Esophagus mucosa (tissue), 1 donor: ENCODE data around the gene PICALM. TPM values are rescaled to one million over a fixed set of nuclear protein-coding genes. Genes with fewer than 3 reads are reported as not detected.
"Not testable (repeated sequence)": the region's sequence is repeated elsewhere in the genome, so short reads cannot be mapped to it uniquely, and the experiment has no call there.

ENCODE experiments used
- ATAC-seq: fragments of 200-7000 bp; cut with Tn5 transposase; one replicate; pipeline ENCODE4 v1.9.1; 2020
- total RNA-seq: library from RNA; stranded (reverse); gene quantifications from one replicate; pipeline ENCODE4 v1.2.4, GENCODE V29; 2023
- donor health status: DM: yes; HTN: yes; CAD: no.

The PICALM gene, protein sequence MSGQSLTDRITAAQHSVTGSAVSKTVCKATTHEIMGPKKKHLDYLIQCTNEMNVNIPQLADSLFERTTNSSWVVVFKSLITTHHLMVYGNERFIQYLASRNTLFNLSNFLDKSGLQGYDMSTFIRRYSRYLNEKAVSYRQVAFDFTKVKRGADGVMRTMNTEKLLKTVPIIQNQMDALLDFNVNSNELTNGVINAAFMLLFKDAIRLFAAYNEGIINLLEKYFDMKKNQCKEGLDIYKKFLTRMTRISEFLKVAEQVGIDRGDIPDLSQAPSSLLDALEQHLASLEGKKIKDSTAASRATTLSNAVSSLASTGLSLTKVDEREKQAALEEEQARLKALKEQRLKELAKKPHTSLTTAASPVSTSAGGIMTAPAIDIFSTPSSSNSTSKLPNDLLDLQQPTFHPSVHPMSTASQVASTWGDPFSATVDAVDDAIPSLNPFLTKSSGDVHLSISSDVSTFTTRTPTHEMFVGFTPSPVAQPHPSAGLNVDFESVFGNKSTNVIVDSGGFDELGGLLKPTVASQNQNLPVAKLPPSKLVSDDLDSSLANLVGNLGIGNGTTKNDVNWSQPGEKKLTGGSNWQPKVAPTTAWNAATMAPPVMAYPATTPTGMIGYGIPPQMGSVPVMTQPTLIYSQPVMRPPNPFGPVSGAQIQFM
- 97.8 TPM for total RNA-seq

- peak; percentile 98 for ATAC-seq
Measured at GRCh38 chr11:86068951-86069407, at the start of gene PICALM. TSS of gene PICALM (minus strand) at chr11:86069084. CDS start at chr11:86068780, 304 bp downstream.

DNA sequence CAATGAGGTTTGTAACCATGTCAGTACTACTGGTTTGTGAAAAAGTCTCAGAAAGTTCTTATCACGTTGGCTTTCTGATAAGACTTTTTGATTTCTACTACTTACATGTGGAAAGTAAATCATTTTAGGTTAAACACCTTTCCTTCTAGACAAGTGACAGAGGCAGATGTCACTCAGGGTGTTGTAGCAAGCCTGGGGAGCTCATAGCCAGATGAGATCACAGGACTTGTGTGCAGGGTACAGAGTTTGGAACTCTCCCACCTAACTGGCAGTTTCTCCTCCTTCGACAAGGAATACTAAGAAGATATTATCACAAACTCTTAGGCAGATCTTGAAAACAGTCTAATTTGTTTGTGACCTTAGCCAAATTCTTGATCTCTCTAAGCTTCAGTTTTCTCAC is 49.4 kb upstream of the PICALM start:
- ATAC-seq = no peak

DNA sequence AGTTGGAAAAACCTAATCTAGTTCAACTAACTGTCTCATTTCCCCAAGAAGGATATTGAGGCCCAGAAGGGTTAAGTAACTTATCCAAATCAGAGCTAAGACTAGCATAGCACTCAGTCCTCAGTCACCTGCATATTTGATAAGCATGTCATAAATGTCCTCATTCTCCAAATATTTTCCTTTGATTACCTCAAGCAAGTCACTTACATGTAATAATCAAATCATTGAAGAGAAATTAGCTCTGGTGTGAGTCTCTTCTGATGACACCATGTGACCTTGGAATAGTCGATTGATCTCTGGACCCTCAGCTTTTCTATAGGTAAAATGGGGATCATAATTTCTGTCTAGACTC is 48.8 kb upstream of the PICALM start:
- no peak for ATAC-seq

DNA sequence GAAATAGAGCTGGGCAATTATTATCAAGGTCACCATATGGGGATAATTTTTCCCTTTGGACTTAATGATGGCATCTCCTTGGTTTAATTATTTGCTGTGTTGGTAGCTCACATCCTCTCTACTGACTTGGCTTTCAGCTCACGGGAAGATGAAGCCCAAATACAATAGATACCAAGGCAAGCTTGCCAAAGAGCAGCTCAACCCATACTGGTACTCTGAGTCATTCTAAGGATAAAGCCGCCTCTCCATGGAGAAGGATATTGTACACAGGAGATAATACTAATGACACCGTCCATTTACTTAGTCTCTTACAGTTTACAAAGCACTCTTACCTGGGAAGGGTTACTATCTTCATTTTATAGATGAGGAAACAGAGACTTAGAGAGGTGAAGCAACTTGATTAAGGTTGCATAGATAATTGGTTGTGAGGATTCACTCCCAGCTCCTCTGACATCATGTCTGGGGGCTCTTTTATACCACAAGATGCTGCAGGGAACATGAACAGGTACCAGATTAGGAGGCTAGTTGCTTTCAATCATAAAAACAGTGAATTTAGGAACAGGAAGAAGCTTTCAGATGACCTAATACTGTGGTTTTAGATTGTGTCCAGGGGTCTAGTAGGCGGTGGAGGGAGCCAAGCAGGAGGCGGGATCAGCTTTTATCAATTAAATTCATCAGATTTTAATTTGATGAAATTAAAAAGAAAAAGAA is 48.3 kb upstream of the PICALM start:
- ATAC-seq = peak; percentile 77

DNA sequence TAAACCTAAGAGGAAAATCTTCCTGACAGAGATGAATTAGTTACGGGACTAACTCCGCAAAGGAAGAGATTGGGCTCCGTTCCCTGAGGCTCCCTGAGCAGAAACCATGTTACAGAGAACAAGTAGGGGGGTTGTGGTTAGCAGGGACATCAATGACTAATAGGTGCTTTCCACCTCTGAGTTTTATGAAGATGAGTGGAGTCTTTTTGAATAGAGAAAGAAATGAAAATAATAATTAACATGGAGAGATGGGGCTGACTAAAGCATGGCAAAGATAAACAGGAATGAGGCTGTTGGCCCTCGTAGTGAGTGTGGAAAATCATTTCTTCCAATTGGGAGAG is 47.5 kb upstream of the PICALM start:
- ATAC-seq = peak; percentile 57

DNA sequence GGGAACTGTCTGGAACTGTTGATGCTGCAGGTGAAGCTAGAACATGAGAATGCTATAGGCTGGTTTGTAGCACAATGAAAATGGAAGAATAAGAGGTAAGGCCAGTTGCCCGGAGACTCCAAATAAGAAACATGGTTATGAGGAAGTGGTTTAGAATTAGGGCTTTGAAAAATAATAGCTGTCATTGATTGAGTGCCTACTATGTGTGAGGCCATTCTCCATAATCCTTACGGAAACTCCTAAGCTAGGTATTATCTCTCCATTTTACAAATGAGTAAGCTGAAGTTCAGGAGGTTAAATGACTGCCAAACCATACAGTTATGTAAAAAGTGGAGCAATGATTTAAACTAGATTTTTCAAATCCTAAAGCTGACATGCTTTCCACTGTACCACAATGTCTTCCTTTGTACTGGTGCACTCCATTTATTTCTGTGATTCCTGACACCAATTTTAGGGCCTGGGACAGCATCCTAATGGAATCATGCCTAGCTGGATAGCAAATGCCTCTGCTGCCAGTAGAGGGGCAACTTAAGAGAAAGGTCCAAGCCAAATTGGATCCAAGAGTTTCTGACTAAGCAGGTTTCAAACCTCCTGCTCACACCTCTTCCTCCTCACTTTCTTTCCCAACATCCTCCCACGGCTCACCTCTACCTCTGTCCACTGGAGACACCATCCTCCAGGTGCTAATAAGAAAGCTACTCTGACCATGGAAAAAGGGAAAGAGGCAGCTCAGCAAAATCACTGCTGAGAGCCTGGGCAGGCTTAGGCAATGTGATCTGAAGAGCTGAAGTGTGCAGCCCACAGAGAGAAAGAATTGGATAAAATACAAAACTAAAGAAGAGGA is 46.9 kb upstream of the PICALM start:
- ATAC-seq = peak; percentile 62

DNA sequence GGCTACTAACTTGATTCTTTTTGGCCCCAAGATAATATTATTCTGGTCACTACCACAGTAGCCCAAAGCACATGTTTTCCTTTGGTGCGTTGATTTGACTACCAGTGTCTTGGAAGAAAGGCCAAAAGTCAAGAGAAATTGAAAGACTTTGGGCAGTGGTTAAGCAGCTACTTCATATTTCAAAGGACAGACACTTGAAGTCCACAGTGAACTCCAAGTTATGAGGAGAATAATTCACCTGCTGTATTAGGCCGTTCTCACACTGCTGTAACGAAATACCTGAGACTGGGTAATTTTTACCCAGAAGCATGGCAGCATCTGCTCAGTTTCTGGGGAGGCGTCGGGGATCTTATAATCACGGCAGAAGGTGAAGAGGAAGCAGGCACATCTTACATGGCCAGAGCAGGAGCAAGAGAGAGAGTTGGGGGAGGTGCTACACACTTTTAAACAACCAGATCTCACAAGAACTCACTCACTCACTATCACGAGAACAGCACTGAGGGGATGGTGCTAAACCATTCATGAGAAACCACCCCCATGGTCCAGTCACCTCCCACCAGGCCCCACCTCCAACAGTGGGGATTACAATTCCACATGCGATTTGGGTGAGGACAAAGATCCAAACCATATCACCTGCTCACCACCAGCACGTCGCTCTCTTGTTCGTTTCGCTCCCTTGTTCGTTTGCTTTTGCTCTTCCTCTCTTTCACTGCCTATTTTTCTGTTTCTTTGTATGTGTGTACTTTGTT is 40.2 kb upstream of the PICALM start:
- no peak for ATAC-seq

DNA sequence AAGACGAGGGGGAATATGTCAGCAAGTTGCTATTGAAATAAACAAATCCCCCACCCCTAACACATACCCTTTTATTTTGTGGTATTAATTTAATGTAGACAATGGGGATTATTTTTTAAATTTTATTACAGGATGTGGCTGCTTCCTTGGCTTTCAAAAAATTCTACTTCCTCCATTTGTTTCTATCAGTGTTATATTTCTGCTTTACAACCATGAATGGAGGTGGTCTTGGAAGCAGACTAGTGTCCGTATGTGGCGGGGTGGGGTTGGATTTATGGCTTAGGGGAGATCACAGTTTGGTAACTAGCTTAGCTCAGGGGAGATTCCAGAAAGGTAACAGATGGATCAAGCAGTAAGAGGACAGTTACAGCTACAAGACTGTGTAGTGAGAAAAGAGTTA is 39.3 kb upstream of the PICALM start:
- ATAC-seq = no peak

DNA sequence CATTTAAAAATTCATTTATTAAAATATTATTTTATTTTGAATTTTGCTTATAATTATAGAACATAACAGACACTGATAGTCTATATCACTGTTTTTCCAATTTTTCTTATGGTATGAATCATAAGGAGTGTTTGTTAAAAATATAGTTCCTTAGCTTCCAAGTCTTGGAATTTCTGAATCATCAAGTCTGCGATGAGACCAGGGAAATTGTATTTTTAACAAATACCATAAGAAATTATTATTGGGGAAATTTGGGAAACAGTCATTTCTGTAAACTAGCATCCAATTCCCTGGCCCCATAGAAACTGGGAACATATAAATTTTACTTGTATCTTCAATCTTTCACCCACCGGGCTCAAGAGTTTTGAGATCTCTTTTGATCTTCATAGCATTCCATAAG is 38.0 kb upstream of the PICALM start:
- ATAC-seq = no peak

GRCh38 chr11:86106031-86106430 is 37.1 kb upstream of the PICALM start:
- not testable (repeated sequence) for ATAC-seq

- not testable (repeated sequence) for ATAC-seq
Measured at GRCh38 chr11:86105601-86106000, 36.7 kb upstream of the PICALM start.

DNA sequence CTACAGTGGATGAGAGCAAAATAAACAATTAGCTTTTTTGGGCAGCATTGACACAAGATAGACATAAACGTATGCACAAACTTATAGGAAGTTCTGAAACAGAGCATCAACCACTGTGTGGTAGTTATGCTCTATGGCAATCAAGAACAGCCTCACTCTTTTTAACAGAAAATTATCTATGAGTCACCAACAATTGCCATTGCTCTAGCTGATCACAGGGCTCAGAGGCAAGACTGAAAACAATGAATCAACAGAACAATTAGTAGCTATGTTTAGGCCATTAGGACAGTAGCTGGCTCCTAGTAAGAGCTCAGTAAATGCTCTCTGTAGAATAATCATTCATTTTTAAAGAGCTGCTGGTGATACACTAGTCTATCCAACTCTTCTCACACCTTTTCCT is 34.9 kb upstream of the PICALM start:
- no peak for ATAC-seq

DNA sequence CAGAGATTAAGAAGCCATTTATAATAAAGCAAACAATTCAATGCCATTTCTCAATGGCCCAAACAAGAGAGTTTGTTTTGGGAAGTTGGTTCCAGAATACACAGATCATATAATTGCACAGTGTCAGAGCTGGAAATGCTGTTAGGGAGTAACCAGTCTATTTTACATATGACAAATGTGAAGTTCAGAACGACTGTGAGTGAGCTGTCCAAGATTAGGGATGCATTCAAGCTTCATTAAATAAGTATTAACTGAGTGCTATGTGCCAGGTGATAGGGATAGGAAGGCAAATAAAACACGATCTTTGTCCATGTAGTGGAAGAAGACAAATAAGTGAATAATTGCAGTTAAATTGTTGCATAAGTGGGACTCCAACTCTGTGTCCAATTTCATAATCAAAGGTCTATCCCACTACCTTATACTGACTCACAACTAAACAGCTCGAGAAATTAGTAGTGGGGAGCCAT is 33.1 kb upstream of the PICALM start:
- ATAC-seq = peak; percentile 77

DNA sequence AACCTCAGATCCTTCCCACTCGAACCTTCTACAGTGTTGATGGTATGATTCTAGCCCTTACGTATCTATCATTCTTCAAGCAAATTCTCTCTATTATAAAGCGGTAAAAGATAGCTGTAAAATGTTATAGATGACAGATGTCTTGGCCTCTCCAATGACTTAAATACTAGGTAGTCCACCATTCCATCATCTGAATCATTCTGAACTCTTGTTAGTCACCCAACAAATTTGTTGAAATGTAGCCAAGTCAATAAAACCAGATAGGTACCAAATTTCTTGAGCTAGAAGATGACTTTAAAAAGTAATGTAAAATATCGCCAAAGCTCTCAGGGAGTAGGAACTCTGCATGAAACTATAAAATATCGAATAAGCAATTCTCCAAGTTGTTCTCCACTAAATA is 32.6 kb upstream of the PICALM start:
- no peak for ATAC-seq

GRCh38 chr11:86099874-86100273 is 31.0 kb upstream of the PICALM start:
- ATAC-seq = peak; percentile 99

DNA sequence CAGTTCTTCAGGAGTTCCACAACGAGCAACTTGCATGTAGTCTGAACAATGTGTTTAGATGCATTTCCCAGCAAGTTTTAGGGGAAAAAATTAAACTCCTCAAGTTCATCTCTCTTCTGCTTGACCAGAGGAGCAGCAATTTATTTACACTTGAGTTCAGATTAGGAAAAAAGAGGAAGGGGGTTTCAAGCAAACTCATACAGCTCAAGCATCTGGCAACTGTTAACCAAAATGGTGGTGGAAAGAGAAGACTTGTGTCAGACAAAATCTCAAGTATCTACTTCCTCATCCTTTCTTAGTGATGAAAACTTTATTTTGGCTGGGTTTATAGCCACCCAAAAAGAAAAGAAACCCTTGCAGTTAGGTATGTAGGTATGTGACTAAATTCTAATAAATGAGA is 29.1 kb upstream of the PICALM start:
- no peak for ATAC-seq

GRCh38 chr11:86091566-86091965 is 22.7 kb upstream of the PICALM start:
- ATAC-seq = no peak

DNA sequence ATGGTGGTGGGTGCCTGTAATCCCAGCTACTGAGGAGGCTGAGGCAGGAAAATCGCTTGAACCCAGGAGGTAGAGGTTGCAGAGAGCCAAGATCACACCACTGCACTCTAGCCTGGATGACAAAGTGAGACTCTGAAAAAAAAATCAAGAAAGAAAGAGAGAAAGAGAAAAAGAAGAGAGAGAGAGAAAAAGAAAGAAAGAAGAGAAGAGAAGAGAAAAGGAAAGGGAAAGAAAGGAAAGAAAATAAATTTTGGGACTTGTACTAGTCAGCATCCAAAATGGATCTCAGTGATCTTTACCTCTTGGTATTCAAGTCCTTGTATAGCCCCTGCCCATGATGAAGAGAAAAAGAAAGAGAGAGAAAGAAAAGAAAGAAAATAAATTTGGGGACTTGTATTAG is 22.2 kb upstream of the PICALM start:
- no peak for ATAC-seq

- no peak for ATAC-seq
Measured at GRCh38 chr11:86089659-86090058, 20.8 kb upstream of the PICALM start.

DNA sequence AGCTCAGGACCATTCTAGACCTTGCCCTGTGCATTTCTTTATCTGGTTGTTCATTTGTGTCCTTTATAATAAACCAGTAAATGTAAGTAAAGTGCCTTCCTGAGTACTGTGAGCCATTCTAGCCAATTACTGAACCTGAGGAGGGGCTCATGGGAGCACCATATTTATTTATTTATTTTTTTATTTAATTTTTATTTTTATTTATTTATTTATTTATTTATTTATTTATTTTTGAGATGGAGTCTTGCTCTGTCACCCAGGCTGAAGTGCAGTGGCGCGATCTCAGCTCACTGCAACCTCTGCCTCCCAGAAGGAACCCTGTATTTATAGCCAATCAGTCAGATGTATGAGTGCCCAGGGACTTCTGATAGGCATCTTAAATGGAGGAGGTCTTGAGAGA is 18.8 kb upstream of the PICALM start:
- ATAC-seq = not testable (repeated sequence)

DNA sequence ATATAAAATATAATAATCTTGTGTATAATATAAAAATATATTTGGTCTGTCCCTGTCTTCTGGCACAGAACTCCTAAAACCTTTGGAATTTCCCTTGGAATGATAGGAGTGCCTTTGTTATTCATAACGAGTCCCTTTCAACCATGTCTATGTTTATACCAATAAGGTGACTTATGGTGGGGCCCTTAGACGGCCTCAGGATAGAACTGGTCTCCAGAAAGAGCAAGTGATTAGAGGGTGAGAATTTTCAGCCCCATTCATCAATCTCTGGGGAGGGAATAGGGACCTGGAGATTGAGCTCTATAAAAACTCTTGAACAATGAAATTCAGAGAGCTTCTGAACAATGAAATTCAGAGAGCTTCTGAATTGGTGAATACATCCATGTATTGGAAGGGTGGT is 18.4 kb upstream of the PICALM start:
- no peak for ATAC-seq

DNA sequence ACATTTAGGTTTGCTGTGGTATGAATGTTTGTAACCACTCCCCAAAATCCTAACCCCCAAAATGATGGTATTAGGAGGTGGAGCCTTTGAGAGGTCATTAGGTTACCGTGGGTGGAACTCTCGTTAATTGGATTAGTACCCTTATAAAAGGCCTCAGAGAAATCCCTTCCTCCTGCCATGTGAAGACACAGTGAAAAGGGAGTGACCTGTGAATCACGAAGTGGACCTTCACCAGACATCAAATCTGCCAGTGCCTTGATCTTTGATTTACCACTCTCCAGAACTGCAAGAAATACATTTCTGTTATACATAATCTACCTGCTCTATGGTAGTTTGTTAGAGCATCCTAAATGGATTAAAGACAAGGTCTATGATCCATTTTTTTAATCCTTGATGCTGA is 12.6 kb upstream of the PICALM start:
- ATAC-seq = no peak
